Activated T-cell treated with anti-CD3 and anti-CD28 coated beads, Interleukin-2, amount 50 U/mL, for 4 hours (primary cell): ENCODE data around the gene CDH23. TPM values are rescaled to one million over a fixed set of nuclear protein-coding genes. Genes with fewer than 3 reads are reported as not detected.

Source experiments
- ATAC-seq, 2 donors: fragments of 200-7000 bp; cut with Tn5 transposase; one replicate each; pipeline ENCODE4 v1.10.0; 2021
- DNase-seq: peaks from one replicate; pipeline ENCODE4 v3.0.0-alpha.2; 2020
- H3K27me3 Mint-ChIP-seq: one replicate; pipeline ENCODE4 v1.8.0; 2021; ENCODE audit warnings: low read depth, mixed read lengths
- H3K36me3 Mint-ChIP-seq: one replicate; pipeline ENCODE4 v1.8.0; 2022; ENCODE audit warnings: mixed read lengths; ENCODE audit not compliant: insufficient read depth
- H3K4me1 Mint-ChIP-seq: one replicate; pipeline ENCODE4 v1.8.0; 2021; ENCODE audit warnings: low read depth, mixed read lengths
- H3K4me3 Mint-ChIP-seq: one replicate; pipeline ENCODE4 v1.8.0; 2021; ENCODE audit warnings: mild to moderate bottlenecking, moderate library complexity, mixed read lengths
- H3K9me3 Mint-ChIP-seq: one replicate; pipeline ENCODE4 v1.8.0; 2021; ENCODE audit warnings: mixed read lengths
- total RNA-seq, 3 donors: library from RNA; stranded (reverse); gene quantifications; one replicate each; pipeline ENCODE4 v1.2.1, GENCODE V29; 2021

Gene CDH23
- total RNA-seq, 3 donors from 2014 or later = 0.71 to 1.2 (median 1.1) TPM

DNA sequence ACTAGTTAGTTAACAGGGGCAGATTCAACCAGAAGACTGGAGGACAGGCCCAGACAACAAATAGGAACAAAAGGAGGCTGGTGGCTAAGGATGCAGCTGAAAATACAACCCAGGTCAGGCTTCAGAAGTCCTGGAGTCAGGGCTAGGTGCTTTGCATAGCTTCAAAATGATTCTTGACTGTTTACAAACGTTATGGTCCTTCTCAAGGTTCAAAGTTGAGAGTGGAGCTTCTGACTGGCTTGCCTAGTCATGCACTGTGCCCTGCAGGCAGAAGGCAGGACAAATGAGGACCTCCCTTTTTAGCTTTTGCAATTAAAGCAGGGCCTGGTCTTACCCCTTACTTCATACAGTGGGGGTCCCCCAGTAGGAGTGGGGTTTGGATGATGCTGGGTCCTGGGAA, 4.4 kb upstream of the CDH23 start:
- ATAC-seq (no peak), DNase-seq (no peak)
- Mint-ChIP-seq H3K4me1 (peaks cover 3% of the 10 kb centered on the region), H3K9me3 (no peaks in the 10 kb centered on the region), H3K36me3 (no peaks in the 10 kb centered on the region), H3K27me3 (peaks cover 40% of the 10 kb centered on the region), H3K4me3 (no peak overlapping the region)

DNA sequence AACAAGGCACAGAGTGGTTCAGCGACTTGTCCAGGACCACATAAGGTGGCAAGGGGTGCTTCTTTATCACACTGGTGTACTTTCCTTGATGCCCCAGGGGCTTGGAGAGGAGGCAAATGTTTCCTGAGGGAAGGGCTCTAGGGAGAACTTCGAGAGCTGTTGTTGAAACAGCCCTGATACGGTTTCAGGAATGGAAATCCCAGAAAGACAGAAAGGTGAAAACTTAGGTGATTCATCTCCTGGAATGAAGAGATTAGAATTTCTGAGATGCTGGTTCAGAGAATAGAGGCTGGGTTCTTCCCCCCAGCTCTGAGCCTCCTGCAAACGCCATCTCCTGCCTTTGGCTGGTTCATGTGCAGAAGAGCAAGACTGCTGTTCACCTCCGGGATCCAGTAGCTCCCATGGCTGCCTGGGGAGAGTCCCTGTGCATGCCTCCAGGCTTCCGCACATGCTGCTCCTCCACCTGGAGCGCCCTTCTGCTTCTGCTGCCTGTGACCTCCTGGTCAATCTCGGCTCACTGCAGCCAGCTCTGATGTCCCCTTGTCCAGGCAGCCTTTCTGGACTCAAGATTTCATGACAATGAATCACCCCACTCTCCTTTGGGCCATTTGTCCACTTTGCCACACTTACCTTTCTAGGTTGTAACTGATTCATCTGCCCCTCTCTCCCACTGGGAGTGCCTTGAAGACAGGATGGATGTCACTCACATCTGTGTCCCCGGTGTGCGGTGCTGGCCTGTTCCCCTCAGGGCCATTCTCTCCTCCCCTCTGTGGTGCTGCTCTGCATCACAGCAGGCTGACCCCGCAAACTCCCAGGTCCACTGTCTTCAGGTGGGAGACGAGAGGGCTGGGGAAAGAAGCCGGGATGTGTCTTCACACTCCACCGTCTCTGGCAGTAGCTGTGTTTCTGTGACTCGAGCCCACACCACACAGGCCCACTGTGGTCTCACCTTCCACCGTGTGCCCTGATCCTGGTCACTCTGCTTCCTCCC, 3.6 kb upstream of the CDH23 start:
- Mint-ChIP-seq H3K4me1 (peaks cover 7% of the 10 kb centered on the region), H3K27me3 (peaks cover 47% of the 10 kb centered on the region), H3K9me3 (no peaks in the 10 kb centered on the region), H3K4me3 (no peak overlapping the region), H3K36me3 (no peaks in the 10 kb centered on the region)
- DNase-seq (no peak), ATAC-seq (no peak)

DNA sequence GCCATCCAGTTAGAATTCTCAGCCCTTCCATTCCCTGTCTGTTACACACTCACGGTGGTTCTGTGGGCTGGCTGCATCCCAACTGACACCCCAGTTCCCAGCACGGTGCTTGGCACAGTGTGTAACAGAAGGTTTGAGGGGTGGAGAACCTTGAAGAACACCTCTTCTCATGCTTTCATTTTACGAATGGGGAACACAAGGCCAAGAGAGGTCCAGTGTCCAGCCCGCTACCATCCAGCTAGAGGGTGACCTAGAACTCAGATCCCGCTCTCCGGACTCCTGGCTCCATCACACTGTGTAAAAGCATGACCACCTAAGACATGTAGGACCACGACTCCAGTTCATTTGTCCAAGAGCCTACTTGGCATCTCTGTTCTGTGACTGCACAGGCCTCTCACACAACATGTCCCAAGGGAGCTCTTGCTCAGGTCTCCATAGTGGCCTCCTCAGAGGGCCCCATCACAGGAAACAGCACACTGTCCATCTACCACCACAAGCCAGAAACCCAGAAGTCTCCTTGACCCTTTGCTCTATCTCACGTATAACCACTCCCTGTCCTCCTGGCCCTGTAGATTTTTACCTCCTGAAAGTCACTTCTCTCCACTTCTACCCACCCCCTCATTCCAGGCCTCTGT, 2.8 kb upstream of the CDH23 start:
- DNase-seq (no peak), ATAC-seq (no peak)
- peaks cover 55% of the 10 kb centered on the region for H3K27me3 Mint-ChIP-seq
- no peaks in the 10 kb centered on the region for H3K9me3 Mint-ChIP-seq
- H3K36me3 Mint-ChIP-seq = no peaks in the 10 kb centered on the region
- peaks cover 8% of the 10 kb centered on the region for H3K4me1 Mint-ChIP-seq
- H3K4me3 Mint-ChIP-seq = no peak overlapping the region

DNA sequence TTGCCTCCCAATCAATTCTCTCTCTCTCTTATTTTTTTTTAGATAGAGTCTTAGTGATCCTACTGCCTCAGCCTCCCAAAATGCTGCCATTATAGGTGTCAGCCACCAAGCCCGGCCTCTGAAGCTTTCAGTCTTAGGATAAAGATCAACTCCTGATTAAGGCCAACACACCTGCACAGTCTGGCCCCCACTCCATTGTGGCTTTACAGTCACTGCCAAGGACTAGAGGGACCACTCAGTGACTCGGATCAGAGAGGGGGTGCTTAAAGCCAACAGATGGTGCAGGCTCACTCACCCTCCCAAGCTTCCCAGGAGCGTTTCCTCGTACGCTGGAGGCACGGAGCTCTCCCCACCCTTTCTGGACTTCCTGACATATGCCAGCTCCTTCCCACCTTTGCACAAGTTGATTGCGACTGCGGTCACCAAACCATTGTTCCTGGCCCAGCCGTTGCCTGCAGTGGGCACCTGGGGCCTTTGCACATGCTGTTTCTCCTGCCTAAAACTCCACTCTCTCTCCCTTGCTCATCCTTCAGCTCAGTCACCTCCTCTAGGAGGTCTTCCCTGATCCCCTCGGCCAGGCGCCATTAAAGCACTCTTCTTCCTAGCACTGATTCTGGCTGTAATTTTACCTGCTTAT, 1.7 kb upstream of the CDH23 start:
- Mint-ChIP-seq H3K36me3 (no peaks in the 10 kb centered on the region), H3K9me3 (no peaks in the 10 kb centered on the region), H3K27me3 (peaks cover 66% of the 10 kb centered on the region), H3K4me3 (no peak overlapping the region), H3K4me1 (peaks cover 8% of the 10 kb centered on the region)
- ATAC-seq (no peak), DNase-seq (no peak)

DNA sequence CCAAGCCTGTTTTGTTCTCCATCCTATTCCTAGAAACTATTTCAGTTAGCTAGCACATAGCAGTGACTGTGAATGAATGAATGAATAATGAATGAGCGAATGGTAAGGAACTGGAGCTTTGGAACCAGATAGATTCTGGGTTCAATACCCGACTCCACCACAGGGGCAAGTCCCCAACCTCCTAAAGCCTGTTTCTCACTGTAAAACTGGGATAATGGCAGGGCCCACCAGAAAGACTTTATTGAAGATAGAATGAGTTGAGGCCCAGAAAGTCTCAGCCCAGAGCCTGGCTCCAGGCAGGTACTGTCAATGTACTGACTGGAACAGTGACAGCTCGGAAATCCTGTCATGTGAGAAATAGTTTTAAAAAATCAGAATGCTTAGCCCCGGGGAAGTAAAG, 1.1 kb upstream of the CDH23 start:
- Mint-ChIP-seq H3K4me3 (peak overlapping the region; percentile 17), H3K9me3 (no peaks in the 10 kb centered on the region), H3K27me3 (peaks cover 69% of the 10 kb centered on the region), H3K4me1 (peaks cover 8% of the 10 kb centered on the region), H3K36me3 (no peaks in the 10 kb centered on the region)
- DNase-seq (no peak), ATAC-seq (no peak)

DNA sequence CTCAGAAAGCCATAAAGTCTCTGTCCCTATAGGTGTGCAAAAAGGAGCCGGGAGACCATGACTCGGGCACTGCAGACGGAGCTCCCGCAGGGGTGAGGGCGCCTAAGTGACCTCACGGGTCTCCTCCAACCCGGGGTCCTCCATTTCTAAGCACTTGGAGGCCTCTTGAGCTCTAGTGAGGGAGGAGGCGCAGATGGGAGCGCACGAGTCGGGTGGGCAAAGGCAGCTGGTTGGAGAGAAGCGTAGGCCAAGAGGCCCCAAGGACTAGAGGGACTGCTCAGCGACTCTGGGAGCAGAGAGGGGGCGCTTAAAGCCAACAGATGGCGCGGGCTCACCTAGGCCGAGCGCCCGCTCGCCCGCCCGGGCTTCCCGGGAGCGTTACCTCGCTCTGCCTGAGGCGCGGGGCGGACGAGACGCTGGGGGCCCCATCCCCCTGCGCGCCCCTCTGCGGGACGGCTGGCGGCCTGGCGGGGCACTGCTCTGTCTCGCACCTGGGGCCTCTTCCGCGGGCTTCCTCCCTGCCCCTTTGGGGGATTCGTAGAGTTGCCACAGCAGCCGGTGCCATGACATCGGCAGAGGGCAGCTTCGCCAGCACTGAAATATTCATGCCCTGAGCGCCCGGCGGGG, 523 bp upstream of the CDH23 start:
- ATAC-seq (peak; percentile 66 to 74), DNase-seq (peak; percentile 15)
- H3K27me3 Mint-ChIP-seq = peaks cover 70% of the 10 kb centered on the region
- peak overlapping the region; percentile 59 for H3K4me3 Mint-ChIP-seq
- H3K9me3 Mint-ChIP-seq = no peaks in the 10 kb centered on the region
- no peaks in the 10 kb centered on the region for H3K36me3 Mint-ChIP-seq
- peaks cover 8% of the 10 kb centered on the region for H3K4me1 Mint-ChIP-seq

DNA sequence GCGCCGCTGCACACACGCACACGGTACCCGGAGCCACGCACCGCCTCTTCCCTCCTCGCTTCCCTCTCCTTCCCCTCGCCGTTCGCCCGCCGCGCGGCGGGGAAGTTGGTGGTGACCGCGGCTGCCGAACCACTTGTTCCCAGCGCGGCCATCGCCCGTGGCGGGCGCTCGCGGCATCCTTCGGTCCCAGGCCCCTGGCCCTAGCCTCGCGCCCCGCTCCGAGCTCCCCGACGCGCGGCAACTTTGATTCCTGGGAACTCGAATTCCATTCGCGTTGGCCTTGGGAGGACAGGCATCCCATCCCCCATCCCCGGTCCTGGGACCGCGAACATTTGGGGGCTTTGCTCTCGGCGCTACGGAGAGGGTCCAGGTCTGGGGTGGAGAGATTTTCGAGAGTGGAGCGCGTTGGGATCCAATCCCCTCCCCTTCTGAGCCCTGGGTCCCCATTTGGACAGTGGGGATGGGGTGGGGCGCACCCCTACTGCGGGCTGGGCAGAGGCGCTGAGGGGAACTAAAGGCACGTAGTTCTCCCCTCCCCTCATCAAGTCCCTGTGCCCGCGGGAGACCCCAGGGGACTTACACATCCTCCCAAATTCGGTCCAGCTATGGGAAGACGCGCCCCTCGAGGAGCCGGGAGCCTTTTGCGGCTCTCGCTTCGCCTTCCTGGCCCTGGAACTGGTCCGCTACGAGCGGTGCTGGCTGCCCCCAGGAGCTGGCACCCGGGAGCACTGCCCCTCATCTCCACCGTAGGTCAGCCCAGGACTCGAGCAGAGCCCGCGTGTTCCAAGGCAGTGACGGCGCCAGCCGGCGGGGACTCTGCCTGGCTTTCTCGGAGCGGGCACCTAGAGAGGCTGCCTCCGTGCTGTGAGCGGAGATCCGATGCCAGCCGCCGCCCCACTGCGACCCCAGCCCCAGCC, 834 bp downstream of the CDH23 start:
- peaks cover 8% of the 10 kb centered on the region for H3K4me1 Mint-ChIP-seq
- no peaks in the 10 kb centered on the region for H3K36me3 Mint-ChIP-seq
- H3K27me3 Mint-ChIP-seq = peaks cover 62% of the 10 kb centered on the region
- ATAC-seq = no peak
- peak overlapping the region; percentile 58 for H3K4me3 Mint-ChIP-seq
- no peak for DNase-seq
- no peaks in the 10 kb centered on the region for H3K9me3 Mint-ChIP-seq

DNA sequence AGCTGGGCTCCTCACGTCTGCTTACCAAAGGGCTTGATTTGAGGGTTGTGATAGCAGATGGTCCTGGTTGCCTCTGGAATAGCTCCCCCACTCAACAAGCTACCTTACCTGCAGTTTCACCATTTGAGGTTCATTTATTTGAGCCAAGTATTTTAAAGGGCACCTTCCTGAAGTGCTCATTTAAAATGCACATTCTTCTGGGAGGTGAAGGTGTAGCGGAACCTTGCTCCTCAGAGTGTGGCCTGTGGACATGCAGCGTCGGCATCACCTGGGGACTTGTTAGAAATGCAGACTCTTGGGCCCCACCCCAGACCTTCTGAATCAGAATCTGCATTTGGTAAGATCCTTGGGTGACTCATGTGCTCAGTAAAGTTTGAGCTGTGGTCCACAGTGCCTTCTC, 2.3 kb downstream of the CDH23 start:
- H3K27me3 Mint-ChIP-seq = peaks cover 52% of the 10 kb centered on the region
- no peak overlapping the region for H3K4me3 Mint-ChIP-seq

DNA sequence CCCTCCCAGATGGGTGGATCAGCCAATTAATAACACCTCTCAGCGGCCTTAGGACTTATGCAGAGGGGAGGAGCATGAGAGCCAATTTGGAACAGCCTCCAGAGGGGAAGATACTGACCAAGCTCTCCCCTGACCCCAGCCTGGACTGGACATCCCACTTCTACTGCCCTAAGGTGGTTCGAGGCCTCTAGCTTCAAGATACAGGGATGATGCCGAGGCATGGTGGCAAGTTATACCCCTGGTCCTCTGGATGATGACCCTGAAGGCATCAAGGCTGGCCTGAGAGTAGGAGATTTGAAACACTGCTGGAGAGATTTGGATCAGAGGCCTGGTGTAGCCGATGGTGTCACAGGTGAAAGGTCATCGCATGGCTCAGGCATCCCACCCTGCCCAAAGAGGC, 3.2 kb downstream of the CDH23 start:
- peaks cover 48% of the 10 kb centered on the region for H3K27me3 Mint-ChIP-seq
- peaks cover 8% of the 10 kb centered on the region for H3K4me1 Mint-ChIP-seq
- no peak overlapping the region for H3K4me3 Mint-ChIP-seq
- no peaks in the 10 kb centered on the region for H3K9me3 Mint-ChIP-seq
- ATAC-seq (no peak), DNase-seq (no peak)
- H3K36me3 Mint-ChIP-seq = no peaks in the 10 kb centered on the region

More for the DNA sequence above, 2.3 kb downstream of the CDH23 start:
- Mint-ChIP-seq H3K36me3 (no peaks in the 10 kb centered on the region), H3K4me1 (peaks cover 8% of the 10 kb centered on the region), H3K9me3 (no peaks in the 10 kb centered on the region)
- no peak for ATAC-seq
- no peak for DNase-seq

DNA sequence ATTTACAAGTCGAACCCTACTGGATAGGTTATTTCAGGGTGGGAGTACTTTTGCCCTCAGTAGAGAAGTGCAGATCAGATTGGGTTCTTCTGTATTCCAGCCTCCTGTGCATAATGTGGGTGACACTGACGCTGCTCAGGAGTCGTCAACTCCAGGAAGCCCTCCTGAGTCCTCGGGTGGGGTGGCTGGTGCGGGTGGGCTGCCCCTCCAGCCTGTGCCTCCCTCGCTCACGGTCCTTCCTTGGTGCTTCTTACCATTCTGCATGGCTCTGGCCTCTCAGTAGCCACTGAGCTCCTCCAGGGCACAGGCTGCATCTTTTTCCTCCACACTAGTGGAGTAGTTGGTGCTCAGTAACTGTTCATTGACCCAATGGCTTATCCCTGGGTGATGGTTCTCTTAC, 4.3 kb downstream of the CDH23 start:
- DNase-seq (no peak), ATAC-seq (no peak)
- no peaks in the 10 kb centered on the region for H3K36me3 Mint-ChIP-seq
- H3K4me3 Mint-ChIP-seq = no peak overlapping the region
- H3K27me3 Mint-ChIP-seq = peaks cover 36% of the 10 kb centered on the region
- H3K9me3 Mint-ChIP-seq = no peaks in the 10 kb centered on the region
- H3K4me1 Mint-ChIP-seq = peaks cover 6% of the 10 kb centered on the region

DNA sequence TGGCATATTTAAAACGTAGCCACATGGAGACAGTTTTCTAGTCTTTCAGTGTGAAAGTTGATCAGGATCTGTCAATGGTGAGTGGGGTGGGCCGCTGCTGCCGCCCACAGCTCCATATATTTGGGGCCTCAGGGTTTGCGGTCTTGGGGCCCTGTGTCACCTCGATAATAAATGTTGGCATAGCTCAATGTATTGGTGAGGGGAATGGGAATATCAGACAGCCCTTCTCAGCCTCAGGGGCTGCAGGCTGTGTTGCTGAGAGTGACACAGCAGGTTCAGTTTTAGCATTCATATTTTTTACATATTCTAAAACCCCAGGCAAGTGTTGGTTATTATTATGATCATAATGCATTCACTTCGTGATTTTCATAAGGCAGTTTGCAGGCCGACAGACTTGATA, 5.3 kb downstream of the CDH23 start:
- Mint-ChIP-seq H3K4me3 (no peak overlapping the region), H3K27me3 (peaks cover 35% of the 10 kb centered on the region), H3K9me3 (no peaks in the 10 kb centered on the region), H3K4me1 (peaks cover 6% of the 10 kb centered on the region), H3K36me3 (no peaks in the 10 kb centered on the region)
- no peak for ATAC-seq
- DNase-seq = no peak

DNA sequence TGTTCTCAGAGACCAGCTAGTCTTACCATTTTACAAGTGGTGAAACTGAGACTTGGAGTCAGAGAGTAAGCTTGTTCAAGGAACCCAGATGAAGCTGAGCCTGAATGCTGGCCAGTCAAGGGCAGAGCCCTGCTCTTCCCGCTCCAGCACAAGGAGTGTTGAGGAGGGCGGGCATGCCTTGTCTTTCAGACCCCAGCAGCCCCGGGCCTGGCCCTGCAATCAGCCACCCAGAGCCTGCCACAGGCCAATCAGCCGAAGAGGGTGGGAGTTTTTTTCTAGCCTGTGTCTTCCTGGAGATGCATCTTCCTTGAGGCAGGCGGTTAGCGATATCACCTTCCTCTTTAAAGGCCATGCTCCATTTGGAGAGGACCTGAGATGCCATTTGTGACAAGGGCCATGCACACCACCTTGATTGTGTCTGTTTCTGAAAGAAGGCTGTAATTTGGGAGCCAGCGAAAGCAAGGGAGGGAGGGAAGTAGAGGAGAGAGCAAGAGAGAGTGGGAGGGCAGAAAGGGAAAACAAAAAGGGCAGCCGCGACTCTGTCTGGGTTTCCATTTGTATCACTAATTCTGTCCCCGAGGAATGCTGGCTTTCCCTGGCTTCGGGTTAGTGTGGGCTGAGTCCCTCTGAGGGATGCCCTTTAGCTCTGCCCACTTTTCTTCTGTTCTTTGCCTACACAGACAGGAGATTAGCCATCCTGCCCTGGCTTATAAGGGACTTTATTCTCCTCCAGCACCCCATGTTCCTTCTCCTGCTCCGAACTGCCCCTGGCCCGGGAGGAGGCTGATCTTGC, 8.0 kb downstream of the CDH23 start:
- no peaks in the 10 kb centered on the region for H3K9me3 Mint-ChIP-seq
- peaks cover 12% of the 10 kb centered on the region for H3K27me3 Mint-ChIP-seq
- no peaks in the 10 kb centered on the region for H3K4me1 Mint-ChIP-seq
- DNase-seq = no peak
- ATAC-seq = no peak
- H3K36me3 Mint-ChIP-seq = no peaks in the 10 kb centered on the region
- H3K4me3 Mint-ChIP-seq = no peak overlapping the region

DNA sequence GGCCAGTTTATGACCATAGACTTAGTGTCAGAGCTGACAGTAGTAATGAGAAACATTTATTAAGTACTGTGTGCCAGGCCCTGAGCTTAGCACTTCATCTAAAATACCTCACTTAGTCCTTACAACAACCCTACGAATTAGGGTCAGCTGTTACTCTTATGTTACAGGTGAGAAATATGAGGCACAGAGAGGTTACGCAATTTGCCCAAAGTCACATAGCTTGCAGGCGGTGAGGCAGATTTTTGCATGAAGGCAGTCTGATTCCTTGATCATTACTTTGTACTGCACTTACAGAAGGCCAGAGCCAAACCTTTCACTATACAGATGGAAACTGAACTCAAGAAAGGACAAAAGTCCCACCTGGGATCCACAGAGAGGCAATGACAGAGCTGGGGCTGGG, 10.2 kb downstream of the CDH23 start:
- H3K9me3 Mint-ChIP-seq = peaks cover 10% of the 10 kb centered on the region
- H3K4me3 Mint-ChIP-seq = no peak overlapping the region
- H3K27me3 Mint-ChIP-seq = peaks cover 2% of the 10 kb centered on the region
- DNase-seq = no peak
- no peaks in the 10 kb centered on the region for H3K36me3 Mint-ChIP-seq
- H3K4me1 Mint-ChIP-seq = no peaks in the 10 kb centered on the region
- no peak for ATAC-seq
